ENCODE results near the gene PTPMT1.

DNA sequence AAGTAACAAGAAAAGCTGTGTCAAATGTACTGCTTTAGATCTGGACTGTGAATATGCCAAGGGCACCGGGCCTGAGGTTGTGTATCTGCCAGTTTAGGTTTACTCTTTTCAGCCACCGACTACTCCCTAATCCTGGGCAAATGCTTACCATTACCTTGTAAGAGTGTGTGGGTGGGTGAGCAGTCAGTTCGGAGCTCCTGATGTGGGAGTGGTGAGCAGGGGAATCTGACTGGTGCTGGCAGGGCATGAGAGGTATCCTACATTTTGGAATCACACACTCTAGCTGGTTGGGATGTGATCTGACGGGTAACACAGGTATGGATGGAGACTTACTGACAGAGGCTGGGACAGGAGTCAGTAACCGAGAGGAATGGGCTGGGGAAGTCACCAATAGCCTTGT lies 18.4 kb downstream of the PTPMT1 start:
- TF ChIP-seq POLR2AphosphoS5 (IDR thresholded peaks at IDR 0.05) = no peak
- TF ChIP-seq, protein P1, sequence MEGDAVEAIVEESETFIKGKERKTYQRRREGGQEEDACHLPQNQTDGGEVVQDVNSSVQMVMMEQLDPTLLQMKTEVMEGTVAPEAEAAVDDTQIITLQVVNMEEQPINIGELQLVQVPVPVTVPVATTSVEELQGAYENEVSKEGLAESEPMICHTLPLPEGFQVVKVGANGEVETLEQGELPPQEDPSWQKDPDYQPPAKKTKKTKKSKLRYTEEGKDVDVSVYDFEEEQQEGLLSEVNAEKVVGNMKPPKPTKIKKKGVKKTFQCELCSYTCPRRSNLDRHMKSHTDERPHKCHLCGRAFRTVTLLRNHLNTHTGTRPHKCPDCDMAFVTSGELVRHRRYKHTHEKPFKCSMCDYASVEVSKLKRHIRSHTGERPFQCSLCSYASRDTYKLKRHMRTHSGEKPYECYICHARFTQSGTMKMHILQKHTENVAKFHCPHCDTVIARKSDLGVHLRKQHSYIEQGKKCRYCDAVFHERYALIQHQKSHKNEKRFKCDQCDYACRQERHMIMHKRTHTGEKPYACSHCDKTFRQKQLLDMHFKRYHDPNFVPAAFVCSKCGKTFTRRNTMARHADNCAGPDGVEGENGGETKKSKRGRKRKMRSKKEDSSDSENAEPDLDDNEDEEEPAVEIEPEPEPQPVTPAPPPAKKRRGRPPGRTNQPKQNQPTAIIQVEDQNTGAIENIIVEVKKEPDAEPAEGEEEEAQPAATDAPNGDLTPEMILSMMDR (IDR thresholded peaks at IDR 0.05) = no peak
